GM21526 (cell line): ENCODE data around the gene SLC26A3.

Source experiments
- ATAC-seq: cut with Tn5 transposase; IDR thresholded peaks from one replicate; pipeline ENCODE4 v1.9.1; 2021; ENCODE audit warnings: moderate library complexity; ENCODE audit not compliant: unreplicated experiment, low FRiP score

The SLC26A3 gene

DNA sequence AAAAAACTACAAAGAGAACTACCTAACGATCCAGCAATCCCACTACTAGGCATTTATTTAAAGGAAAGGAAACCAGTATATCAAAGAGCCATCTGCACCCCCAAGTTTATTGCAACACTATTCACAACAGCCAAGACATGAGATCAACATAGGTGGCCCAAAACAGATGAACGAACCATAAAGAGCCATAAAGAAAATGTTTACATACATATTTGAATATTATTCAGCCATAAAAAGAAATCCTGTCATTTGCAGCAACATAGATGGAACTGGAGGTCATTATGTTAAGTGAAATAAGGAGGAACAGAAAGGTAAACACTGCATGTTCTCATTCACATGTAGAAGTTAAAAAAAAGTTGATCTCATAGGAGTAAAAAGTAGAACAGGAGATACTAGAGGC, 15.6 kb upstream of the SLC26A3 start:
- no peak for ATAC-seq

DNA sequence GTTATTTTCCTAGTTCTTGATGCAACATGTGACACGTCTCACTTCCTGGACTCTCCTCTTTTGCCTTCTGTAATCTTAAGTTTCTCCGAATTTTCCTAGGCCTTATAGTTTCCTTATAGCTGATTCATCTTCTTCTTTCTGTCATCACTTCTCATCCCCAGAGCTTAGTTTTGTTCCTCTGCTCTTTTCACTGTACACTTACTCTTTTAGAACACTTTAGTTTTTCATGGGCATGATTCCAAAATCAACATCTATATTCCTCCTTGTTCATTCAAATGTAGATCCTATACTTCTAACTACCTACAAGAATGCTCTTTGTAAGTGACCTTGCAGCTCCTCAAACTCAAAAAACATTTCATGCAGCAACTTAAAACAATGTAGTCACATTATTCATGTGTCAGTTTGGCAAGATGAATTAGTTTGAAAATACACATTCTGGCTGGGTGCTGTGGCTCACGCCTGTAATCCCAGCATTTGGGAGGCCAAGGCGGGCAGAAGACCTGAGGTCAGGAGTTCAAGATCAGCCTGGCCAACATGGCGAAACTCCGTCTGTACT, 13.1 kb upstream of the SLC26A3 start:
- ATAC-seq, result no peak

DNA sequence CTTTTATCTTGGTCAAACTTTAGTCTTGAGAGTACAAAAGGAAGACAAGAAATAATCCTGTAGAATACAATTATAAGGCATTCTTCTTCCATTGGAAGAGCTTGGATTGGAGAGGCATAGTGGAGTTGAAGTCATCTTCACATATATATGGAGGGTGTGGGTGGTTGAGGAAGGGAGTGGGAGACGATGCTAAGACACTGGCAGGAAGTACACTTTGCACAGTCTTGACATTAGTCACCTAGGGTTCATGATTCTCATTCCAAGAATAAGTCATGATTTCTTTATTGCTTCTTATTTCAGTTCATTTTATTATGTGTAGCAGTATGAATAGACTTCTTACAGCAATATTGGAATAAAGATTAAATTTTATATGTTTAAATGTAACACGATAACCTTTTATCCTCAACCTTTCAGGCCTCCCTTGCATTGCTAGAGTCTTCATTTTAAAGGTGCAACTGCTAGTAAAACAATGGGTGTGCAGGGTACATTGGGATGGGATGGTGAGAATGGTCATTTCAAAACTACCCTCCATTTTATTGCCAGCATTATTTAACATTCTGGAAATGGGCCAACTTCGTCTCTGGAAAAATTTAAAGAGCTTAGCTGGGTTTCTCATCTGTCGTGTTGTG, 12.3 kb upstream of the SLC26A3 start:
- no peak for ATAC-seq

DNA sequence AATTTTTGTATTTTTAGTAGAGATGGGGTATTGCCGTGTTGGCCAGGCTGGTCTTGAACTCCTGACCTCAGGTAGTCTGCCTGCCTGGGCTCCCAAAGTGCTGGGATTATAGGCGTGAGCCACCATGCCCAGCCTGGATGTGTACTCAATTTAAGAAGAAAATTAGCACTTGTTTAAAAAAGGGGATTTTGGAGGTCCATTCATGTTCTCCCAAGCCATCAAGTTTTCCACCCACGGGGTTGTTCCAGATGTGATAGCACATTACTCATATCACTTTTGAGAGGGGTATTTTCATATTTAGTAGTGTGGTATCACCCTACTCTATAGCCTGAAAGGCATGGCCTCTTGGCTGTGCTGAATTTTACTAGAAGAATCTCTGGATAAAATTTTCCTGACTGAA, 10.5 kb upstream of the SLC26A3 start:
- no peak for ATAC-seq

DNA sequence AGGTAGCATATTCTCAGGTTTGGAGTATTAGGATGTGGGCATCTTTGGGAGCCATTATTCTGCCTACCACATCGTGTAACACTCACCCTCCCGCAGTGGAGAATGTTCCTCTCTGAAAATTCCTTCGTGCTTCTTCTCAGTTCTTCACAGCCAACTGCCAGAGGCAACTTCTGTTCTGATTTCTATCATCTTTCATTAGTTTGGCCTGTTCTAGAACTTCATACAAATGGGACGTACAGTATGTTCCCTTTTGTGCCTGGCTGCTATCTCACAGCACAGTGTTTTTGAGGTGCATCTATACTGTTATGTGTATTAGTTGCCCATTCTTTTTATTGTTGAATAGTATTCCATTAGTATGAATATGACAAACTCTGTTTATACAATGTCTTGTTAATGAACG, 8.9 kb upstream of the SLC26A3 start:
- ATAC-seq, result no peak

DNA sequence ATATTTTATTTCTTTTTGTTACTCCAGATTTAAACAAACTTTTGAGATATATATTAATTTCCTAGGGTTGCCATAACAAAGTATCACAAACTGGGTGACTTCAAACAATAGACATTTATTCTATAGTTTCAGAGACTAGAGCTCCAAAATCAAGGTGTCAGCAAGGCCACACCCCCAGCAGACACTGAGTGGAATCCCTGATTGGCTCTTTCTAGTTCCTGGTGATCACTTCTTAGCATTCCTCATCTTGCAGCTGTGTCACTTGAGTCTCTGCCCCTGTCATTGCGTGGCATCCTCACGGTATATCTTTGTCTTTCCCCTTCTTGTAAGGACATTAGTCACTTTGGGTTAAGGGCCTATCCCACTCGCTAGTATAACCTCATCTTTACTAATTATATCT, 7.6 kb upstream of the SLC26A3 start:
- ATAC-seq, result no peak

DNA sequence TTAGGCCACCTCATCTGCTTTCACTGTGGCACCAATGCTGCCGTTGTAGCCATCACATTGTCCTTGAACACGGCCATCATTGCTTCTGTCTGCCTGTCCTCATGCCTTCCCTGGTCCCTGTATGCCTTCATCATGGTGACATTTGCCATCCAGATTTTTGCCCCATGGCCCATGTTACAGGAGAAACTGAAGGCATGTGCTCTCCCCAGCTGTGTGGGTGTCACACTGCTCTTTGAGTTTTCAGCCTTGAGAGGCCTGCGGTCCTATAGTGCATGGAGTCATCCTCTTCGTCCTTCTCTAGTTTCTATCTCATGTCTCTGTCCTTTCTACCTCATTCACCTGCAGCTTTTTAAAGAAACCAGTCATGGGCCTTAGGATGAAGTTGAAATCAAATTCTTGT, 6.2 kb upstream of the SLC26A3 start:
- no peak for ATAC-seq

DNA sequence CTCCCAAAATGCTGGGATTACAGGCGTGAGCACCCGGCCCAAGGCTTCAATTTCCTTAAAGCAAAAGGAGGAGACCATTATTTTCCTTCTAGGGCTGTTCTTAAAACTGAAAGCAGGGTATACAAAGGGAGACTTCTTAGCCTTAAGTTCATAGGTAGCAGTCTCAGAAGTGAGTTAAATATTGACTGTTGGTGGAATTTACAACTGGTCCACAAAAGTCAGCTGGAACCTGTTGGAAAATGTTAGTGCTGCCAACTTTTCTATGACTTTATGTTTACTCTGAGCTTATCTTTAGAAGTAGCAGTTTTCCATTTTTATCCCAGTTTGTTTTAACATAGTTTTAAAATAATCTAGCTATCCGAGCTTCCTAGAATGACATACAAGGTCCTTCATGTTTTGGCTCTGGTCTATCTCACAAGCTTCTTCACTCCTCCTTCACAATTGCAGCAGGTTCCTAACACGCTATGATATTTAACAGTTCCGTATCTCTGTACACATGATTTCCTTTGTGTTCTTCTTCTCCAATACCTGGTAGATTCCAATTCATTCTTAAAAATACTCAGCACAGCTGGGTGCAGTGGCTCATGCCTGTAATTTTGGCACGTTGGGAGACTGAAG, 3.3 kb downstream of the SLC26A3 start:
- no peak for ATAC-seq

DNA sequence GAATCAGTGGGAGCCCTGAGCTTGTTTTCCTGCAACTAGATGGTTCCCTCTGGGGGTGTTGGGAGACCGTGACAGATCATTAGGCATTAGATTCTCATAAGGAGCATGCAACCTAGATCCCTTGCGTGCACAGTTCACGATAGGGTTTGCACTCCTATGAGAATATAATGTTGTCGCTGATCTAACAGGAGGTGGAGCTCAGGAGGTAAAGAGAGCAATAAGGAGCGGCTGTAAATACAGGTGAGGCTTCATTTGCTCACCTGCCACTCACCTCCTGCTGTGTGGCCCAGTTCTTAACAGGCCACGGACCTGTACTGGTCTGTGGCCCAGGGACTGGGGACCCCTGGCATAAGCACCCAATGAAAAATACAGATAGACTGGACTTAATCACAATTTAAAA, 10.7 kb downstream of the SLC26A3 start:
- no peak for ATAC-seq

DNA sequence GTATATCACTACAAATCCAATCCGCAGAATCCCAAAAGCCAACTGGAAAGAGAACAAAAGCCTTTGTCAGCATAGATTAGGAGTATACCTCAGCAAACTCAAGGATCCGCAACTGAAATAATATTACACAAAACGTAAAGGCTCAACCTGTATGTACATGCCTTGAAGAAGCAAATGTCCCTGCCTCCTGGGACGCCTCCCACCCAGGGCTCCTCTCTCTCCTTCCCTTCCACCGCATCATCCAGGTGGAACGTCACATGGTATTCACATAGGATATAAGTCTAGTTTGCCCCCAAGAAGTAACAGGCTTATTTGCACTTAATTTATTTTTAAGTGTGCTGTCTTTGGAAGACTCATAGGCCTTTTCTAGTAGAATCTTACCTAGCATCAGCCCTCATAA, 13.4 kb downstream of the SLC26A3 start:
- no peak for ATAC-seq

DNA sequence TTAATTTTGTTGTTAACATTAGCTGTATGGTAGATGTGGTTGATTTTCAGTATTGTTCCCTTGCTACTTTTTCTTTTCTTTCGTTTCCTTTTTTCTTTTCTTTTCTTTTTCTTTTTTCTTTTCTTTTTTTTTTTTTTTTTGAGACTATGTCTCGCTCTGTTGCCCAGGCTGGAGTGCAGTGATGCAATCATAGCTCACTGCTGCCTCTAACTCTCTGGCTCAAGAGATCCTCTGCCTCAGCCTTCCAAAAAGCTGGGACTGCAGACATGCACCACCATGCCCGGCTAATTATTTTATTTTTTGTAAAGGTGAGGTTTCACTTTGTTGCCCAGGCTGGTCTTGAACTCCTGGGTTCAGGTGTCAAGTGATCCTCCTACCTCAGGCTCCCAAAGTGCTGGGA, 14.4 kb downstream of the SLC26A3 start:
- no peak for ATAC-seq

DNA sequence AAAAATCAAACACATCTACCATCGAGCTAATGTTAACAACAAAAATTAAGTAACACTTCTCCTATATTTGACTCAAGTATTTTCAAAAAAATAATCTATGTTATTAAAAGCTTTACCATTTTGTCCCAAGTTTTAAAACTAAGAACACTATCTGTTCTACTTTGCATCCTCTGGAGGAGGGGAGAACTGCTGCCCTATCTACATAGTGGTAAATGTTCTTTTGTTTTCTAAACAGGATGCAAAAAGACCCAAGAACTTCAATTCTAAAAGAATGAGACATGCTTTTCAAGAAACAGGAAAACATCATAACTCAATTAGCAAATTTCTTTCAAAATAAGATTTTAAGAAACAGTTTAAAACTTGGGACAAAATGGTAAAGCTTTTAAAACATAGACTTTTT, 14.8 kb downstream of the SLC26A3 start:
- no peak for ATAC-seq

DNA sequence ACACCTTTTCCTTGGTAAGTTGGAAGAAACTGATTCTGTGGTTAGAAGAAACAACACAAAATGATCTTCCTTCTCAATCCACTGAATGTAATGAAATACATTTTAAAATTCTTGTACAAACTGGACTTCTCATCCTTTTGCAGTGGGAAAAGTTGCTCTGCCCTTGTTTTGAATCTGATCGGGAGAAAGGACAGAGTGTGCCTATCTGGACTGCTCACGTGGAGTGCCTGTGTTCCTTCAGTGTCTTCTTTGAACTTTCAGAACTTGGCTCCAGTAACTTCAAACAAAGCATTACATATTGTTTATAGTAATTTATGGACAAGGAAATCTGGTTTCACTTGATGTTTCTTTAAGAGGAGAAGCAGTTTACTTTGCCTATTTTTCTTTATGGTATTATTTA, 17.1 kb downstream of the SLC26A3 start:
- no peak for ATAC-seq

DNA sequence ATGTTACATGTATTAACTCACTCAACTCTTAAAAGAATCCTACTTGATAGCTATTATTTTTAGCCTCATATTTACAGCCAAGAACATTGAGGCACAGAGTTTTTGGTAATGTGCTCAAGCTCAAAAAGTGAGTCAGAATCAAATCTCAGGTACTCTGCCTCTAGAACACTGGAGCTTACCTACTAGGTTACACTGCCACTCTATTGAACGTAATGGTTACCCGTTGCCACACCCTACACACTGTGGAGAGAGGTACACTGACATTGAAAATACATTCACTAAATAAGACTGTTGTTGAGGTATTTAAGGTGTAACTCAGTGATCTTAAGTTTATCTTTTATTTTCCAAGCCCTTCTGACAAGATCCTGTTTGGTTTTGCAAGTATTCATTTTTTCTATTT, 17.9 kb downstream of the SLC26A3 start:
- ATAC-seq, result no peak

DNA sequence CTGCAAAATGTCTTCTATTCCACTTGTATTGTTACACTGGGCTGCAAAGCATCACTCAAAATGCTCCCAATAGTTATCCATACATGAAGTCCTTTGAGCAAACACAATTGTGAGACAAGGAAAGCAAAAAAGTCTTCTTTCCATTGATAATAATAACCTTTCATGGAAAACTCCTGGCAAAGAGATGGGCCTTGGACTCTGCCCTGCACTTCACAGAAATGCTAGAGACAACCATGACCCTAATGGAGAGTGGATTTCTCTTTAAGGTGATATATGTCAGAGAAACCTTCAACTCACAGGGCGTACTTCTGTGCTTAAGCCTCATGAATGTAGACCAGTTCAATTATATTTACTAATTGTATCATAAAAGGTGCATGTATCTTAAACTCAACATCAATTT, 19.4 kb downstream of the SLC26A3 start:
- ATAC-seq, result no peak

DNA sequence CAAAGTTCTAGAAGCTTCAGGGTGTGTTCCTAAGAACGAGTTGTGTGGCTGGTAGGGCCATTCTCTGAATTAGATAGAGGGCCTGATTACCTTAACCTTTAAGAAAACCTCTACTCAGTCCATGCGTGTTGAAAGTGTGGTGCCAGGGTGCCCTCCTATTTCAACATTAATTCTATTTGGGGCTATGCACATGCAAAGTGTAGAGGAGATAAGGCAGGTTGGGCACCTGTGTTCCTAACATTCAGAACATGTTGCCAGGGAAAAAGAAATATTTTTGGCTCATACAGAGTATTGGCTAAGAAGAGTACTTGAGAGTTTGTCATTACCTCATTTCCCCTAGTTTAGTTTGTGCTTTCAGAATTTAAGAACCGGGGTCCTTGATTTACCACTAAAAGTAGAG, 20.6 kb downstream of the SLC26A3 start:
- no peak for ATAC-seq

DNA sequence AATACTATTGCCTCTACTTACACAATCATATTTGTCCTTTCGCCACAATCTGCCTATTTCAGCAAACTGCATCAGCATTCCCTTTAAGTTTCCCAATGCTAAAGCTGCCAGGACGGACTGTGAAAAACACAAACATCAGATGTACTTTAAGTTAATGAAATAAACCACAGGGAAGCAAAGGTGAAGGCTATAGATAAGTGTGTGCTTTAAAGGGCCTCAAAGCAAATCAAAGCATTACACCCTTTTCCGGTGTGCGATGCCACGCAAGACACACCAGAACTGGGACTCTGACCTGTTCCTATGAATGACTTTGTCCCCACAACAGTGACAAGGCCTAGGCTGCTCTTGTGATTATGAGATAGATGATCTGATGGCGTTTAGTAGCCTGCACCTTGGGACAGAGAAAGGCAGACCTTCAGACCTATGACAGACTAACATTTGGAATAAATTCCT, 23.4 kb downstream of the SLC26A3 start:
- ATAC-seq, result no peak

DNA sequence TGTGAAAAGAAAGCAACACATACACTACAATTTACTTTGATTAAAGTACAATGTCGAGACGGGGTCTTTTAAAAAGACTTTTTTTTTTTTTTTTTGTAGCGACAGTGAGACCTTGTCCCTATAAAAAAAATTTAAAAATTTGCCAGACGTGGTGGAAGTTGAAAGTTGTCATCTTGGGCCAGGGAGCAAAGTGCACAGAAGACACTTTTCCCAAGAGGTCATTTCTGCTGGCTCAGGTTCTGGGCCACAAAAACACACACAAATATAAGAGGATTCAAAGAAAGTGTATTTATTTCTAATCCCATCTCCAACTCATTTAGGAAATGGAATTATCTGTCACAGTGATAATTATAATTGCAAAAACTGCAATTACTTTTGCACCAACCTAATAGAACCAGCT, 24.7 kb downstream of the SLC26A3 start:
- no peak for ATAC-seq

DNA sequence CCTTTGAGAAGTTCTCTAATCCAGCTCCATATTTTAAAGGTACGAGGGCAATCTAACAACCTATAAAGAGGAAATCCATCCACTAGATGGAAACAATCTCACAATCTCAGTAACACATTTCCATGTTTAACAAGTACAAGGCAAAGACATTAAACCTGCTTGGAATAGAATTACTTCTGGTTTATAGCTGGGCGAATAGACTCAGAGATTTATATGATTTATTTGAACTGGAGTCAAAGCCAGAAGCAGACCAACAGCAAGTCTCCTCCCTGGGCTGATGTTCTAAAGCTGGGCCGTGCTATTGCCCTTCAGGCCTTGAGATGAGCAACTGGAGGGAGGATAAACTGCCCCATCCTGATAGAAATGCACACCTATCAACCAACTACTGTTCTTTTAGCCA, 25.3 kb downstream of the SLC26A3 start:
- no peak for ATAC-seq

DNA sequence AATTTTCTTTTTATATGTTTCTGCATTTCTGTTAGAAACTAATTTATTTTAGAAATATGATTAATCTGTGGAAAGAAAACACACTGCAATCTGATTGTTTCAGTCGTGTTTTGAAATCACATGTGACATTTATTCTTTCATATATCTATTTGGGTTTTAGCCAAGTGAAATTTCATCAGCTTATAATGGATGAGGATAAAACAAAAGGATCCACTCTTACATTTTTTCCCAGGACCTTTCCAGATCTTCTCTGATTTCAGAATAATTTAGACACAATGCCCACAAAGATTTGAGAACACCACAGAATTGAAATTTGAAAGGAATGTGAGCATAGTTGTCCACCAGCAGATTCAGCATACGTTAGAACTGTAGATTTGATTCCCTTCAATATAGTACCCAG, 30.0 kb downstream of the SLC26A3 start:
- no peak for ATAC-seq

DNA sequence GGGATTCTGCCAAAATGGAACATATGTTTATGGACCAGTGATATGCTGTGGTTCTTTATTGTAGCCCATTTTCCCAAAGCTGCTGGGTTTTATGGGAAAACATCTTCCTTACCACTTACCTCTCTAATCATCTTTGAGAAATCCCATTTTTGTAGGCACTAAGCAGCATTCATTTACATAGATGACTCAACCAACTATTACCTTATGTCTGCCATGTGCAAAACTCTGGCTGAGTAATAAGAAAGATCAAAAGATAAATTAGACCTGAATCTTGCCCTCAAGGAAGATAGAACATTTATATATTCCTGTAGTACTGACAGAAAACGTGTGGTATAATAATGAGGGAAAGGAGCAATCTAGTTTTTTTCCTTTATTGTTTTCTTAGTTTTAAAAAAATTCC, 34.8 kb downstream of the SLC26A3 start:
- ATAC-seq, result no peak

DNA sequence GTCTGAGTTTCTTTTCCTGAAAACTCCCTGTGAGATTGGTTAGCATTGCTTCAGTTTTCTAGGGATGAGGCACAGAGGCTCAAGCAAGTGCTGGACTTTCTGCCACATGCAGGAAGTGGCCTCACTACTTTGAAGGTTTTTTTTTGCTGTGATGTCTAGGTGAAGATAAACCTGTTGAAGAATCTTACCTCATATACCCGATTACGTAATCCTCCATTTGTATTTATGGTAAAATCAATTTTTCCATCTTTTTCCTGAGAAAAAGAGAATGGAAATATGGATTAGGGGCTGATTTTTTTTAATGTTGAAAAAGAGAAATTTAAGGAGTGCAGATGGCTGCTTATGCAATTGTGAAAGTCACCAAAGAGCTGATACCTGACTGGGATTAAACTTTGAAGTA, 35.6 kb downstream of the SLC26A3 start:
- ATAC-seq, result no peak
